ENCODE measurements around the gene HP. TPM values are rescaled to one million over a fixed set of nuclear protein-coding genes. Genes with fewer than 3 reads are reported as not detected.

The HP gene
- total and polyA plus RNA-seq, 2 of the 13 experiments (the other 11 are each of a cell fraction or from before 2014, with no cell fraction given), result 387 to 524 TPM

- TF ChIP-seq, protein P1, sequence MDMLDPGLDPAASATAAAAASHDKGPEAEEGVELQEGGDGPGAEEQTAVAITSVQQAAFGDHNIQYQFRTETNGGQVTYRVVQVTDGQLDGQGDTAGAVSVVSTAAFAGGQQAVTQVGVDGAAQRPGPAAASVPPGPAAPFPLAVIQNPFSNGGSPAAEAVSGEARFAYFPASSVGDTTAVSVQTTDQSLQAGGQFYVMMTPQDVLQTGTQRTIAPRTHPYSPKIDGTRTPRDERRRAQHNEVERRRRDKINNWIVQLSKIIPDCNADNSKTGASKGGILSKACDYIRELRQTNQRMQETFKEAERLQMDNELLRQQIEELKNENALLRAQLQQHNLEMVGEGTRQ (IDR thresholded peaks at IDR 0.05; ENCODE audit: low read depth, low read length), result no peak
- TF ChIP-seq, protein P1 (CRISPR knock-in tag; IDR thresholded peaks at IDR 0.05; ENCODE audit: borderline replicate concordance), result 0 out of 2 replicates have a peak, but pooled peaks have one; percentile 36
- TF ChIP-seq CREB3 (CRISPR knock-in tag; IDR thresholded peaks at IDR 0.05), result 0 out of 2 replicates have a peak, but pooled peaks have one; percentile 23
- no peak for TF ChIP-seq ZNF101 (CRISPR knock-in tag; IDR thresholded peaks at IDR 0.05; ENCODE audit: borderline replicate concordance, low read depth)
- peak; percentile 11; the same call in 1 of the 2 replicates for TF ChIP-seq NR2F6 (IDR thresholded peaks at IDR 0.05)
- TF ChIP-seq NR2F6 (CRISPR knock-in tag; IDR thresholded peaks at IDR 0.05), result 0 out of 2 replicates have a peak, but pooled peaks have one; percentile 34
- TF ChIP-seq ZNF788 (CRISPR knock-in tag; IDR thresholded peaks at IDR 0.05; ENCODE audit: borderline replicate concordance), result peak; percentile 85
- TF ChIP-seq, protein P2, sequence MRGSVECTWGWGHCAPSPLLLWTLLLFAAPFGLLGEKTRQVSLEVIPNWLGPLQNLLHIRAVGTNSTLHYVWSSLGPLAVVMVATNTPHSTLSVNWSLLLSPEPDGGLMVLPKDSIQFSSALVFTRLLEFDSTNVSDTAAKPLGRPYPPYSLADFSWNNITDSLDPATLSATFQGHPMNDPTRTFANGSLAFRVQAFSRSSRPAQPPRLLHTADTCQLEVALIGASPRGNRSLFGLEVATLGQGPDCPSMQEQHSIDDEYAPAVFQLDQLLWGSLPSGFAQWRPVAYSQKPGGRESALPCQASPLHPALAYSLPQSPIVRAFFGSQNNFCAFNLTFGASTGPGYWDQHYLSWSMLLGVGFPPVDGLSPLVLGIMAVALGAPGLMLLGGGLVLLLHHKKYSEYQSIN (CRISPR knock-in tag; IDR thresholded peaks at IDR 0.05; ENCODE audit: borderline replicate concordance), result no peak
- peak; percentile 35; the same call in 1 of the 2 replicates for TF ChIP-seq TGIF2 (CRISPR knock-in tag; IDR thresholded peaks at IDR 0.05)
- TF ChIP-seq, protein P3, sequence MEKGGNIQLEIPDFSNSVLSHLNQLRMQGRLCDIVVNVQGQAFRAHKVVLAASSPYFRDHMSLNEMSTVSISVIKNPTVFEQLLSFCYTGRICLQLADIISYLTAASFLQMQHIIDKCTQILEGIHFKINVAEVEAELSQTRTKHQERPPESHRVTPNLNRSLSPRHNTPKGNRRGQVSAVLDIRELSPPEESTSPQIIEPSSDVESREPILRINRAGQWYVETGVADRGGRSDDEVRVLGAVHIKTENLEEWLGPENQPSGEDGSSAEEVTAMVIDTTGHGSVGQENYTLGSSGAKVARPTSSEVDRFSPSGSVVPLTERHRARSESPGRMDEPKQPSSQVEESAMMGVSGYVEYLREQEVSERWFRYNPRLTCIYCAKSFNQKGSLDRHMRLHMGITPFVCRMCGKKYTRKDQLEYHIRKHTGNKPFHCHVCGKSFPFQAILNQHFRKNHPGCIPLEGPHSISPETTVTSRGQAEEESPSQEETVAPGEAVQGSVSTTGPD (CRISPR knock-in tag; IDR thresholded peaks at IDR 0.05), result no peak; the same call in 1 of the 2 replicates
- TF ChIP-seq NFYC (CRISPR knock-in tag; IDR thresholded peaks at IDR 0.05), result peak; percentile 95
- TF ChIP-seq ZNF674 (CRISPR knock-in tag; IDR thresholded peaks at IDR 0.05; ENCODE audit: low read depth), result no peak; the same call in 1 of the 2 replicates
- TF ChIP-seq SIX1 (CRISPR knock-in tag; IDR thresholded peaks at IDR 0.05; ENCODE audit: borderline replicate concordance), result peak; percentile 65; the same call in 1 of the 2 replicates
- no peak; the same call in 1 of the 2 replicates for TF ChIP-seq RELA (CRISPR knock-in tag; IDR thresholded peaks at IDR 0.05)
- TF ChIP-seq ETV5 (CRISPR knock-in tag; IDR thresholded peaks at IDR 0.05; ENCODE audit: borderline replicate concordance), result peak; percentile 86
- peak; percentile 14 for TF ChIP-seq MED8 (CRISPR knock-in tag; IDR thresholded peaks at IDR 0.05; ENCODE audit: insufficient replicate concordance)
- TF ChIP-seq ZUFSP (CRISPR knock-in tag; IDR thresholded peaks at IDR 0.05; ENCODE audit: borderline replicate concordance), result no peak
These were observed 39.4 kb downstream of the HP start, which contains the start of the genes DHX38 and TXNL4B (continued) for GRCh38 chr16:72093448-72094265.

All from HepG2 (cell line).